ENCODE measurements around the gene LGALS7.

The LGALS7 gene

GRCh38 chr19:38730731-38731589, 42.4 kb downstream of the LGALS7 start:
- no peak overlapping the region for H3K4me3 ChIP-seq (ENCODE audit: low read depth, low read length)
- no peak for DNase-seq (ENCODE audit: low read depth)

- no peak overlapping the region for H3K4me3 ChIP-seq (ENCODE audit: low read depth, low read length)
- DNase-seq (ENCODE audit: low read depth) = no peak
These were observed 42.9 kb downstream of the LGALS7 start for GRCh38 chr19:38730470-38730730.

- H3K4me3 ChIP-seq (ENCODE audit: low read depth, low read length) = no peak overlapping the region
- no peak for DNase-seq (ENCODE audit: low read depth)
These were observed 43.5 kb downstream of the LGALS7 start for GRCh38 chr19:38729653-38730469.

- no peak for DNase-seq (ENCODE audit: low read depth)
- H3K4me3 ChIP-seq (ENCODE audit: low read depth, low read length) = no peak overlapping the region
These were observed 44.4 kb downstream of the LGALS7 start for GRCh38 chr19:38728752-38729541.

- no peak overlapping the region for H3K4me3 ChIP-seq (ENCODE audit: low read depth, low read length)
- no peak for DNase-seq (ENCODE audit: low read depth)
These were observed 45.3 kb downstream of the LGALS7 start for GRCh38 chr19:38727868-38728660.

GRCh38 chr19:38727306-38727867, 45.9 kb downstream of the LGALS7 start:
- DNase-seq (ENCODE audit: low read depth) = no peak
- no peak overlapping the region for H3K4me3 ChIP-seq (ENCODE audit: low read depth, low read length)

- no peak overlapping the region for H3K4me3 ChIP-seq (ENCODE audit: low read depth, low read length)
- no peak for DNase-seq (ENCODE audit: low read depth)
These were observed 46.5 kb downstream of the LGALS7 start for GRCh38 chr19:38726761-38727301.

- DNase-seq (ENCODE audit: low read depth) = no peak
- no peak overlapping the region for H3K4me3 ChIP-seq (ENCODE audit: low read depth, low read length)
These were observed 47.0 kb downstream of the LGALS7 start for GRCh38 chr19:38726284-38726673.

- no peak for DNase-seq (ENCODE audit: low read depth)
These were observed 47.6 kb downstream of the LGALS7 start for GRCh38 chr19:38725469-38726283.

GRCh38 chr19:38723990-38724854, 49.1 kb downstream of the LGALS7 start:
- no peak for DNase-seq (ENCODE audit: low read depth)
- no peak overlapping the region for H3K4me3 ChIP-seq (ENCODE audit: low read depth, low read length)

More at GRCh38 chr19:38725469-38726283, 47.6 kb downstream of the LGALS7 start:
- no peak overlapping the region for H3K4me3 ChIP-seq (ENCODE audit: low read depth, low read length)

GRCh38 chr19:38723606-38723965, 49.7 kb downstream of the LGALS7 start:
- H3K4me3 ChIP-seq (ENCODE audit: low read depth, low read length) = no peak overlapping the region
- DNase-seq (ENCODE audit: low read depth) = no peak

- DNase-seq (ENCODE audit: low read depth) = no peak
- H3K4me3 ChIP-seq (ENCODE audit: low read depth, low read length) = no peak overlapping the region
These were observed 50.2 kb downstream of the LGALS7 start for GRCh38 chr19:38722947-38723605.

GRCh38 chr19:38721979-38722773, 51.1 kb downstream of the LGALS7 start:
- H3K4me3 ChIP-seq (ENCODE audit: low read depth, low read length) = no peak overlapping the region
- DNase-seq (ENCODE audit: low read depth) = no peak

- DNase-seq (ENCODE audit: low read depth) = no peak
- no peak overlapping the region for H3K4me3 ChIP-seq (ENCODE audit: low read depth, low read length)
These were observed 51.8 kb downstream of the LGALS7 start for GRCh38 chr19:38721496-38721895.
